H9 (cell line): ENCODE data around the gene DCST1. TPM values are rescaled to one million over a fixed set of nuclear protein-coding genes. Genes with fewer than 3 reads are reported as not detected.
A peak's percentile ranks its signal among the peaks of the same experiment; 100 is the strongest.

ENCODE experiments used
- DNase-seq: peaks from one replicate; pipeline ENCODE4 v3.0.0-alpha.2; 2017
- H2AFZ ChIP-seq: one replicate; pipeline ENCODE4 v1.6.1; 2013; ENCODE audit warnings: mild to moderate bottlenecking, low read length, control low read depth, moderate library complexity
- H2AK5ac ChIP-seq: 2 replicates; pipeline ENCODE4 v1.6.1; 2013; ENCODE audit warnings: low read length, control low read depth, mixed read lengths; ENCODE audit not compliant: insufficient read length
- H2BK120ac ChIP-seq: one replicate; pipeline ENCODE4 v1.6.1; 2013; ENCODE audit warnings: low read depth, mild to moderate bottlenecking, low read length, control low read depth, inconsistent platforms; ENCODE audit not compliant: poor library complexity, severe bottlenecking
- H2BK12ac ChIP-seq: 2 replicates; pipeline ENCODE4 v1.6.1; 2013; ENCODE audit warnings: low read length, control low read depth, mixed read lengths, low read depth; ENCODE audit not compliant: insufficient read length
- H2BK15ac ChIP-seq: 2 replicates; pipeline ENCODE4 v1.6.1; 2013; ENCODE audit warnings: low read depth, low read length, control low read depth
- H2BK20ac ChIP-seq: one replicate; pipeline ENCODE4 v1.6.1; 2013; ENCODE audit warnings: low read depth, mild to moderate bottlenecking, low read length, control low read depth, inconsistent platforms; ENCODE audit not compliant: poor library complexity, severe bottlenecking
- H2BK5ac ChIP-seq: 2 replicates; pipeline ENCODE4 v1.6.1; 2013; ENCODE audit warnings: low read length, control low read depth, mixed read lengths; ENCODE audit not compliant: insufficient read length
- H3K14ac ChIP-seq: 2 replicates; pipeline ENCODE4 v1.6.1; 2013; ENCODE audit warnings: low read length, control low read depth; ENCODE audit not compliant: insufficient read depth
- H3K18ac ChIP-seq: 2 replicates; pipeline ENCODE4 v1.6.1; 2013; ENCODE audit warnings: low read depth, mild to moderate bottlenecking, mixed read lengths, low read length, control low read depth; ENCODE audit not compliant: insufficient read length
- H3K23ac ChIP-seq: 2 replicates; pipeline ENCODE4 v1.6.1; 2013; ENCODE audit warnings: low read length, control low read depth, mixed read lengths, low read depth; ENCODE audit not compliant: insufficient read length
- H3K23me2 ChIP-seq: 2 replicates; pipeline ENCODE4 v1.6.1; 2013; ENCODE audit warnings: low read depth, mild to moderate bottlenecking, mixed read lengths, low read length, control low read depth; ENCODE audit not compliant: insufficient read length, poor library complexity, severe bottlenecking
- H3K27ac ChIP-seq: 2 replicates; pipeline ENCODE4 v1.5.1; 2013; ENCODE audit warnings: low read length, control low read depth, mixed read lengths, low read depth; ENCODE audit not compliant: insufficient read length
- H3K27me3 ChIP-seq: 2 replicates; pipeline ENCODE4 v1.6.1; 2013; ENCODE audit warnings: low read length, control low read depth, inconsistent platforms; ENCODE audit not compliant: insufficient read depth
- H3K4ac ChIP-seq: 2 replicates; pipeline ENCODE4 v1.6.1; 2013; ENCODE audit warnings: low read depth, mild to moderate bottlenecking, control low read depth, inconsistent platforms, low read length, moderate library complexity
- H3K4me1 ChIP-seq: 2 replicates; pipeline ENCODE4 v1.6.1; 2013; ENCODE audit warnings: low read length, control low read depth, inconsistent platforms; ENCODE audit not compliant: insufficient read depth
- H3K4me2 ChIP-seq: 2 replicates; pipeline ENCODE4 v1.6.1; 2013; ENCODE audit warnings: low read length, control low read depth, mixed read lengths; ENCODE audit not compliant: insufficient read length, insufficient read depth
- H3K56ac ChIP-seq: 2 replicates; pipeline ENCODE4 v1.6.1; 2013; ENCODE audit warnings: low read depth, mild to moderate bottlenecking, mixed read lengths, low read length, control low read depth; ENCODE audit not compliant: insufficient read length
- H3K79me1 ChIP-seq: 2 replicates; pipeline ENCODE4 v1.6.1; 2013; ENCODE audit warnings: low read depth, mild to moderate bottlenecking, moderate library complexity, low read length, control low read depth, inconsistent platforms; ENCODE audit not compliant: insufficient read depth, poor library complexity, severe bottlenecking
- H3K79me2 ChIP-seq: 2 replicates; pipeline ENCODE4 v1.6.1; 2013; ENCODE audit warnings: low read length, control low read depth, inconsistent platforms; ENCODE audit not compliant: insufficient read depth
- H3K9ac ChIP-seq: 2 replicates; pipeline ENCODE4 v1.6.1; 2013; ENCODE audit warnings: low read length, control low read depth, mixed read lengths; ENCODE audit not compliant: insufficient read length; ENCODE audit errors: extremely low read depth
- H3K9me3 ChIP-seq: one replicate; pipeline ENCODE4 v1.6.1; 2013; ENCODE audit warnings: low read depth, low read length, inconsistent platforms; ENCODE audit not compliant: control insufficient read depth
- H3T11ph ChIP-seq: one replicate; pipeline ENCODE4 v1.6.1; 2013; ENCODE audit warnings: mild to moderate bottlenecking, low read length, control low read depth, inconsistent platforms
- H4K20me1 ChIP-seq: one replicate; pipeline ENCODE4 v1.6.1; 2013; ENCODE audit not compliant: control insufficient read depth, insufficient read length, insufficient read depth
- H4K5ac ChIP-seq: 2 replicates; pipeline ENCODE4 v1.6.1; 2013; ENCODE audit warnings: low read depth, mild to moderate bottlenecking, mixed read lengths, low read length, control low read depth; ENCODE audit not compliant: insufficient read length
- H4K8ac ChIP-seq: replicated peaks from 2 replicates; pipeline ENCODE4 v1.6.1; 2013; ENCODE audit warnings: low read length, control low read depth, mixed read lengths, low read depth; ENCODE audit not compliant: insufficient read length
- H4K91ac ChIP-seq: 2 replicates; pipeline ENCODE4 v1.6.1; 2013; ENCODE audit warnings: low read depth, mild to moderate bottlenecking, moderate library complexity, mixed read lengths, low read length, control low read depth; ENCODE audit not compliant: insufficient read length
- H3K27ac Mint-ChIP-seq, 3 experiments: 2 replicates in 2 of 3; 3 replicates in 1 of 3; pipeline ENCODE4 v1.8.0; 2020 to 2021; ENCODE audit warnings: mixed read lengths in 3 of 3, mild to moderate bottlenecking in 1 of 3, moderate library complexity in 1 of 3
- H3K27me3 Mint-ChIP-seq: 2 replicates; pipeline ENCODE4 v1.8.0; 2021; ENCODE audit warnings: low read depth, mild to moderate bottlenecking, moderate library complexity, mixed read lengths
- H3K36me3 Mint-ChIP-seq, 3 experiments: 2 replicates in 2 of 3; 3 replicates in 1 of 3; pipeline ENCODE4 v1.8.0; 2020 to 2021; ENCODE audit warnings: low read depth in 3 of 3, mixed read lengths in 3 of 3; ENCODE audit not compliant: insufficient read depth in 1 of 3
- H3K4me1 Mint-ChIP-seq, 2 experiments: 2 replicates each; pipeline ENCODE4 v1.8.0; 2020; ENCODE audit warnings: mixed read lengths in 2 of 2
- H3K4me3 Mint-ChIP-seq, 2 experiments: 2 replicates in 1 of 2; 3 replicates in 1 of 2; pipeline ENCODE4 v1.8.0; 2020 to 2021; ENCODE audit warnings: mild to moderate bottlenecking in 2 of 2, mixed read lengths in 2 of 2, moderate library complexity in 1 of 2
- H3K9me3 Mint-ChIP-seq, 2 experiments: 2 replicates in 1 of 2; 3 replicates in 1 of 2; pipeline ENCODE4 v1.8.0; 2020; ENCODE audit warnings: mild to moderate bottlenecking in 2 of 2, mixed read lengths in 2 of 2, moderate library complexity in 1 of 2
- WGBS: extraction: QIAGEN DNeasy Blood & Tissue Kit; methylation state at CpG from one replicate; pipeline ENCODE4 v1.1.7; 2013; ENCODE audit warnings: missing lambda C conversion rate, low lambda C conversion rate, mixed read lengths; ENCODE audit not compliant: insufficient read length; ENCODE audit errors: extremely low coverage; 5-methylcytosine and 5-hydroxymethylcytosine counted together
- total RNA-seq: library from RNA; stranded (reverse); gene quantifications from 2 replicates; pipeline ENCODE4 v1.2.1, GENCODE V29; 2021
- TF ChIP-seq, protein P1 (sequence below): fragments of 200-600 bp; sonication (generic); conservative IDR thresholded peaks from 3 replicates; pipeline ENCODE4 v1.8.0; 2021; ENCODE audit warnings: antibody characterized with exemption, mild to moderate bottlenecking

The DCST1 gene
- total RNA-seq, 1 experiment from 2014 or later: not detected

GRCh38 chr1:155001675-155002463, 31.8 kb upstream of the DCST1 start:
- Histone ChIP-seq H3K79me2 (no peaks in the 10 kb centered on the region; the same call in 1 of the 2 replicates), H2BK120ac (no peak overlapping the region), H3K18ac (no peak overlapping the region), H2BK5ac (no peak overlapping the region), H3K23ac (no peak overlapping the region), H3K79me1 (no peaks in the 10 kb centered on the region), H4K20me1 (no peaks in the 10 kb centered on the region), H3K56ac (no peak overlapping the region), H2AK5ac (no peak overlapping the region), H3K14ac (no peak overlapping the region), H2AFZ (no peak overlapping the region), H4K5ac (no peak overlapping the region), H3K4ac (no peak overlapping the region), H3K23me2 (peaks cover 26% of the 10 kb centered on the region), H3K9me3 (no peaks in the 10 kb centered on the region), H3T11ph (no peak overlapping the region), H3K4me2 (peak overlapping the region; percentile 90), H3K27me3 (no peaks in the 10 kb centered on the region), H3K9ac (no peak overlapping the region), H3K4me1 (peaks cover 5% of the 10 kb centered on the region; the same call in 1 of the 2 replicates), H2BK20ac (no peak overlapping the region), H4K91ac (no peak overlapping the region), H4K8ac (no peak overlapping the region), H3K27ac (no peak overlapping the region), H2BK15ac (no peak overlapping the region), H2BK12ac (no peak overlapping the region)
- WGBS: no CpG with 5 or more reads among the region's 38 CpGs
- DNase-seq: peak; percentile 100
- H3K9me3 Mint-ChIP-seq: peaks cover 0 to 2% of the 10 kb centered on the region in 2 experiments; a peak in 3 of 5 replicates
- TF ChIP-seq, protein P1, sequence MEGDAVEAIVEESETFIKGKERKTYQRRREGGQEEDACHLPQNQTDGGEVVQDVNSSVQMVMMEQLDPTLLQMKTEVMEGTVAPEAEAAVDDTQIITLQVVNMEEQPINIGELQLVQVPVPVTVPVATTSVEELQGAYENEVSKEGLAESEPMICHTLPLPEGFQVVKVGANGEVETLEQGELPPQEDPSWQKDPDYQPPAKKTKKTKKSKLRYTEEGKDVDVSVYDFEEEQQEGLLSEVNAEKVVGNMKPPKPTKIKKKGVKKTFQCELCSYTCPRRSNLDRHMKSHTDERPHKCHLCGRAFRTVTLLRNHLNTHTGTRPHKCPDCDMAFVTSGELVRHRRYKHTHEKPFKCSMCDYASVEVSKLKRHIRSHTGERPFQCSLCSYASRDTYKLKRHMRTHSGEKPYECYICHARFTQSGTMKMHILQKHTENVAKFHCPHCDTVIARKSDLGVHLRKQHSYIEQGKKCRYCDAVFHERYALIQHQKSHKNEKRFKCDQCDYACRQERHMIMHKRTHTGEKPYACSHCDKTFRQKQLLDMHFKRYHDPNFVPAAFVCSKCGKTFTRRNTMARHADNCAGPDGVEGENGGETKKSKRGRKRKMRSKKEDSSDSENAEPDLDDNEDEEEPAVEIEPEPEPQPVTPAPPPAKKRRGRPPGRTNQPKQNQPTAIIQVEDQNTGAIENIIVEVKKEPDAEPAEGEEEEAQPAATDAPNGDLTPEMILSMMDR: peak; percentile 43; the same call in 2 of the 3 replicates
- no peaks in the 10 kb centered on the region; a peak in 2 of 7 replicates for H3K36me3 Mint-ChIP-seq
- peak overlapping the region; percentile 93 to 97 for H3K4me3 Mint-ChIP-seq
- H3K4me1 Mint-ChIP-seq: peaks cover 34 to 46% of the 10 kb centered on the region in 2 experiments
- H3K27ac Mint-ChIP-seq: peak overlapping the region; percentile 67 to 96 (median 85); a peak in 4 of 7 replicates
- H3K27me3 Mint-ChIP-seq: peaks cover 3% of the 10 kb centered on the region
